Activated T-cell treated with anti-CD3 and anti-CD28 coated beads, Interleukin-2, amount 50 U/mL, for 24 hours (primary cell): ENCODE measurements around the gene HIVEP3.

Experiments
- DNase-seq: peaks from one replicate; pipeline ENCODE4 v3.0.0-alpha.2; 2020
- H3K27ac Mint-ChIP-seq: 2 replicates; pipeline ENCODE4 v1.8.0; 2020; ENCODE audit warnings: mild to moderate bottlenecking, mixed read lengths
- H3K27me3 Mint-ChIP-seq: 2 replicates; pipeline ENCODE4 v1.8.0; 2020; ENCODE audit warnings: mixed read lengths
- H3K36me3 Mint-ChIP-seq: 2 replicates; pipeline ENCODE4 v1.8.0; 2020; ENCODE audit warnings: low read depth, mixed read lengths
- H3K4me1 Mint-ChIP-seq: 2 replicates; pipeline ENCODE4 v1.8.0; 2020; ENCODE audit warnings: low read depth, mixed read lengths
- H3K4me3 Mint-ChIP-seq: 2 replicates; pipeline ENCODE4 v1.8.0; 2020; ENCODE audit warnings: mild to moderate bottlenecking, moderate library complexity, mixed read lengths
- H3K9me3 Mint-ChIP-seq: 2 replicates; pipeline ENCODE4 v1.8.0; 2020; ENCODE audit warnings: mixed read lengths

The HIVEP3 gene

DNA sequence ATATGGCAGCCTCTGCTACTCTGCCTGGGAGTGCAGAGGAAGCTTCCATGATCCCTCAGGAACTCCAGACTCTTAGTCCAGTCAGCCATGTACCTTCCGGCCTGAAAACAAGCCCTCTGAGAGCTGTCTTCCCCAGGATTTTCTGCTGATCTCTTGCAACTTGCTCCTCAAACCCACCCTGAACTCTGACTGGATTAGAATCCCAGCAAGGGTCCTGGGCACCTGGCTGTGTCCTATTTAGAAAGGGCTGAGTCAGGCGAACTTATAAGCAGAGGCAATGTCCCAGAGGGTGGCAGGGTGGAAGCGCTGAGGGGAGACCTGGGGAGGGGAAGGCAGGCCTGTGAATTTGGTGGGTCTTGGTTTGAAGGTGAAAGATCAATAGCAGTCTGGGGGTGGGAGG lies 249.8 kb downstream of the HIVEP3 start:
- Mint-ChIP-seq H3K27me3 (no peaks in the 10 kb centered on the region), H3K9me3 (no peaks in the 10 kb centered on the region), H3K36me3 (no peaks in the 10 kb centered on the region), H3K4me3 (no peak overlapping the region), H3K4me1 (peaks cover 100% of the 10 kb centered on the region), H3K27ac (peak overlapping the region; percentile 31)
- DNase-seq = peak; percentile 26

DNA sequence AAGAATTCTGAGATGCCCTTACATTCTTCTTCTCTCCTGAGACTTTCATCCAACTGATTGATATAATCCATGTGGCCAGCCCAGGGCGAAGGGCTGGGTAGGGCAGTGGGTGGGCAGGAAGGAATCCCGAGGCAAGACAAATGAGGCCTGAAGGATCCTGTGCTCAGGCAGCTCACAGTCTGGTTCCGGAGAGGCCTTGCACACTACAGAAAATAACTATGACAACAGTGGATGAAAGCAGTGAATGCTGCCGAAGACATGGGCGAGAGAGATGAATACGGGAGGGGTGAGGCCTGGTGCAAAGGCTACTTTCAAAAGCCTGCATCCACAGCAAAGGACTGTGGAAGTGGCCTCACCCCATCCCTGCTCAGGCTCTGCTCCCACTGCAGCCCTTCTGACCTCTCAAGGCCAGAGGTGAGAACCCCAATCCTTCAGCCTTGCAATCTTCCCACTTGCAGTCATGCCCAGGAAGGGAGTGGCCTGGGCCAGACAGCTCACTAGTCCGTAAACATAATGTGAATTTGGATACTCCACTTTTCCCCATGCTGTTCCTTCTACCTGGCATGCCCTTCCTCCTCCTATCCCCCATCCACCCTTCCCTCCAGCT lies 250.6 kb downstream of the HIVEP3 start:
- no peaks in the 10 kb centered on the region for H3K27me3 Mint-ChIP-seq
- peak overlapping the region; percentile 51 for H3K27ac Mint-ChIP-seq
- no peaks in the 10 kb centered on the region for H3K9me3 Mint-ChIP-seq
- no peak overlapping the region for H3K4me3 Mint-ChIP-seq
- no peak for DNase-seq
- peaks cover 100% of the 10 kb centered on the region for H3K4me1 Mint-ChIP-seq
- no peaks in the 10 kb centered on the region for H3K36me3 Mint-ChIP-seq

DNA sequence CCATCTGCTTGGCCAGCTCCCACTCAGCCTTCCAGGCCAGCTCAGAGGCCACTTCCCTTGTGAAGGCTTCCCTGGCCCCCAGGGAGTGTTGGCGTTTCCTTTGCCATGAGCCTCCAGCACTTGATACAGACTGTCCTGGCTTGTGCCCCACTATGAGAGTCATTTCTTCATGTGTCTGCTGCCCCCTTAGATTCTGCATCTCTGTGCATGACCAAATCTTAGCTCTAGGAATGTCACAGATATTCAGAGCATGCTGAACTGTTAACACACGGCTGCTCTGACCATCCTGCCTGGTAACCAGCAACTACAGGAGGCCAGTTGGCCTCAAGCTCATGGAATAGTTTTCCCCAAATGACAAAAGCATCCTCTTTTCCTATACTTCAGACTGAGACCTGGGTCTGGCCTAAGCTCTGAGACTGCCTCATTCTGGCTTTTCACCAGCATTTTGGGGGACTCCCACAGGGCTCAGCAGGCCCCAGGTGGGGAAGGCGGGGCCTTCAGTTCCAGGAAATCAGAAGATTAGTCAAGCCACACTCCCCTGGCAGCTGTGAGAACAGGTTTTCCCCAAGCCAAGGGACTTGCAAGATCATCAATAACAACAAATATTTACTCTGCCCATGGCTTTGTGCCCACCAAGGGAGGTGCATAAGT lies 251.6 kb downstream of the HIVEP3 start:
- no peaks in the 10 kb centered on the region for H3K27me3 Mint-ChIP-seq
- no peaks in the 10 kb centered on the region for H3K9me3 Mint-ChIP-seq
- H3K4me3 Mint-ChIP-seq = peak overlapping the region; percentile 19
- DNase-seq = peak; percentile 79
- peaks cover 93% of the 10 kb centered on the region for H3K4me1 Mint-ChIP-seq
- no peaks in the 10 kb centered on the region for H3K36me3 Mint-ChIP-seq
- peak overlapping the region; percentile 91 for H3K27ac Mint-ChIP-seq

DNA sequence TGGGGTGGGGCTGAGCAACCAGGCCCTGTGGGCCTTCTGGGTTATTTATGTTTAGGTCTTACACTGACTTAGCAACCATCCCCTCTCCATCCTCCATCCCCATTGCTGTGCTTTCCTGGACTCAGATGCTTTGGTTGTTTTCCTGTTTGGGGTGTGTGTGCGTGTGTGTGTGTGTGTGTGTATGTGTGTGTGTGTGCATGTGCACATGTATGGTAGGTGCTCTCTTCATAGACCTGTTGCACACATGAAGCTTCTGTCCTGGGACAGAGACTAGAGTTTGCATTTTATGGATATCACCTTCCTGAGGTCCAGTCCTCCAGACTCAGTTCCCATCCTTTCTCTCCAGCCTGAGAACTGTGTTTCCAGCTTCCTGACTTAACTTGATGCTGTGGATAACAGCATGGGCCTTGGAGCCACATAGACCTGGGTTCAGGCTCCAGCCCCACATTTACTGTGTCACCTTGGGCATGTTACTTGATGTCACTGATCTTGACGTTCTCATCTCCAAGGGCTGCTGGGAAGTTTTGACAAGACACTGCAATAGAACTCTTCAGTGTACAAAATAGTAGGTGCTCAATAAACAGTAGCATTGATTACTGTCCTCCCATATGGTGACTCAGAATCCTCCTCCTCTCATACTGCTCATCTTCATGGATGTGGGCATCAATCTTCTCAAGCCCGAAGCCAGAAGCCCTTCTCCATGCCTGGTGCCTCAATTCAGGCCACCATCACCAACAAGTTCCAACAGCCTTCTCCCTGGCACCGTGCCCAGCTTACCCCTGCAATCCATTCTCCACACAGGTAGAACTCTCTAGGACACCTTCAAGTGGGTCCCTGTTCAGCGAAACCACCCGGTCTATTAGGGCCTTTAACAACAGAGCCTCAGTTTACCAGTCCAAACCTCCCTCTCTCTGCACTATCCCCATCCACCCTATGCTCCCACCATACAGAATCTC lies 252.5 kb downstream of the HIVEP3 start:
- Mint-ChIP-seq H3K27me3 (no peaks in the 10 kb centered on the region), H3K9me3 (no peaks in the 10 kb centered on the region), H3K27ac (peak overlapping the region; percentile 91), H3K4me1 (peaks cover 84% of the 10 kb centered on the region), H3K4me3 (no peak overlapping the region), H3K36me3 (peaks cover 5% of the 10 kb centered on the region)
- no peak for DNase-seq

DNA sequence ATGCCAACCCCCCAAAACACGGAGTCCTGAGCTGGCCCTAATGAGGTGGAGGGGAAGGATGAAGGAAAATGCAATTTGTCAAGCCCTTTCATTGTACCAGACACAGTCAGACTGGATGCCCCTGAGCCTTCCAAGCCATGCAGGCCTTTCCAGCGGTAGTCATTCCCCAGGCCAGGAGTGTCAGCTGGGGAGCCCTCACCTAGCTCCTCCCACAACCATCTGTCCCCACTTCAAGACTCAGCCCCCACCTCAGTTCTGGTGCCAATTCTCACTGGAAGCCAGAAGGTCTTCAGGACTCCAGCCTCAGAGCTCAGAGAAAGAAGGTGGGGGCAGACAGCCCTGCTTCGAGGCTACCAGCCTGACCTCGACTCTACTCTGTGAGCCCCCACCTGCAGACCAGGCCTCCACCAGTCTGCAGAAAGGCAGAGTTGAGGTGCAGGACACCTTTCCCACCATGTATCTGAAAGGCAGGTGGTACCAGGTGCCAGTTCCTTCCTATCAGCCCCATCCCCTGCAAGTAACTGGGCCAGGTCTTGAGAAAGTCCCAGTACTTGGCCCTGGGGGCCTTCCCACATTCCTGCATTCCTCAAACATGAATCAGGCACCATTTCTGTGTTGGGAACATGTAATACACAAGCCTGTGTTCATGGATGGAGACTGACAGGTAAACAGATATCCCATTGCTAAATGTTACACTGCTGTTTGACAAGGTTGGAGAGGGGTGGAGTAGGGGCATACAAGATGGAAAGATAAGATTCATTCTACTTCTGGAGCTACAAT lies 253.7 kb downstream of the HIVEP3 start:
- Mint-ChIP-seq H3K9me3 (no peaks in the 10 kb centered on the region), H3K27ac (peak overlapping the region; percentile 40), H3K36me3 (peaks cover 17% of the 10 kb centered on the region)

DNA sequence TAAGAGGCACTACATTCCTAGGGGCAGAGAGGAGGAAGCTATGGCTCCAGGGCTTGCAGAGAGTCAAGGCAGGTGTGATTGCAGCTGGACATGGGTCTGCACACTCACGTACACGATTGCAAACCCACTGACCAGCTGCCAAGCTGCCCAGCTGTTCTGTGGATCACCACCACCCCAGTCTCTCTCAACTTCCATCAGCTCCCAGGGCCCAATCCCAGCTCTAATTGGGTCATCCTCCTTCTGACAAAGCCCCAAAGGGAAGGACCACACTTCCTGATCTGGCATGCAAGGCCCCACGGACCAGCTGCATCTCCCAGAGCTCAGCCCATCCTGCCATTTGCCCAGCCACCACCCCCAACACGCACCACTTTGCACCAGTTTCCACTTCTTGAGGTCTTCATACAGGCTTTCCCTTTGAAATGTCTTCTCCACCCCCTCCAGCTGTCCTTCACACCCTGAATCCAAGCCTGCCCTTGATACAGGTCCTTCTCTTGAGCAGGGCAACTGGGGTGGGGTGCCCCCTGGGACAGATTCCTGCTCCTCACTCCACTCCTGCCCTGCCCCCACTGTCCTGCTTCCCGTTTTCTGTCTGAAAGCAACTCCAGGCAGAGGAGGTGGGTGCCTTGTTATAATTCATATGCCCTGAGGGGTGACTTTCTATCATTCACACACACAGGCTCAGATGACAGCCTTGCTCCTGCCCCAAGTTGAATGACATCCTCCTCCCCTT lies 254.9 kb downstream of the HIVEP3 start:
- peak overlapping the region; percentile 9 for H3K4me3 Mint-ChIP-seq
- DNase-seq = no peak
- H3K4me1 Mint-ChIP-seq = peaks cover 82% of the 10 kb centered on the region

More for the DNA sequence above, 253.7 kb downstream of the HIVEP3 start:
- no peaks in the 10 kb centered on the region for H3K27me3 Mint-ChIP-seq
- H3K4me1 Mint-ChIP-seq = peaks cover 82% of the 10 kb centered on the region
- DNase-seq = no peak
- no peak overlapping the region for H3K4me3 Mint-ChIP-seq

DNA sequence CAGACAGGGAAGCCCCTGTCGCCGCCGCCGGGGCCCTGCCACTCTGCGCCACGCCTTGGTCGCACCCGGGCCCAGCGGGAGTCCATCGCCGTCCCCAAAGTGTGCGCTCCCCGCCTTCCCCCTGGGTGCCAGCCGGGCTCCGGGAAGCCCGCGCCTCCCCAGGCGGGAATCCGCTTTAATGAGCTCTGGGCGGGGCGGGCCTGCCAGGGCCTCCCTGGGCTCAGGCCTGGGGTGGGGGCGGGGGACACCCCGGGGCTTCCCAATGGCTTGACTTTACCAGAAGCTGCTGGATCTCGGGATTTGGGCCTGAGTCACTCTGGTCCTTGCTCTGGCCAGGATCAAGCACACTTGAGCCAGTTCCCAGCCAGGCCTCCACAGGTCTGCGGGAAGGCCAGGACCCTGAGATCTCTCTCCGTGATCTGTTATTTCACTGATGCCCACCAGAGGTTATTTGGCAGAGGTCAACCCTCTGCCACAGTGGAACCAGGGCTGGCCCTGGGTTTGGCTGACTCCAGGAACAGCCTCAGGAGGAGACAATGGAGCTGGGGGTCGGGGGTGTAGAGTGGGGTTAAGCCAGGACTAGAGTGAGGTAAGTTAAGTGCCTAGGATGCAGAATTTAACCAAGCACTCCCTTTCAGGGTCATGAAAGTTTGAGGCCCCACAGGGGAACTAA lies 255.8 kb downstream of the HIVEP3 start:
- Mint-ChIP-seq H3K27me3 (no peaks in the 10 kb centered on the region), H3K36me3 (peaks cover 38% of the 10 kb centered on the region), H3K9me3 (no peaks in the 10 kb centered on the region), H3K4me3 (peak overlapping the region; percentile 69), H3K27ac (peak overlapping the region; percentile 91), H3K4me1 (peaks cover 82% of the 10 kb centered on the region)
- no peak for DNase-seq

More for the DNA sequence above, 254.9 kb downstream of the HIVEP3 start:
- Mint-ChIP-seq H3K27me3 (no peaks in the 10 kb centered on the region), H3K27ac (peak overlapping the region; percentile 91), H3K9me3 (no peaks in the 10 kb centered on the region), H3K36me3 (peaks cover 29% of the 10 kb centered on the region)

DNA sequence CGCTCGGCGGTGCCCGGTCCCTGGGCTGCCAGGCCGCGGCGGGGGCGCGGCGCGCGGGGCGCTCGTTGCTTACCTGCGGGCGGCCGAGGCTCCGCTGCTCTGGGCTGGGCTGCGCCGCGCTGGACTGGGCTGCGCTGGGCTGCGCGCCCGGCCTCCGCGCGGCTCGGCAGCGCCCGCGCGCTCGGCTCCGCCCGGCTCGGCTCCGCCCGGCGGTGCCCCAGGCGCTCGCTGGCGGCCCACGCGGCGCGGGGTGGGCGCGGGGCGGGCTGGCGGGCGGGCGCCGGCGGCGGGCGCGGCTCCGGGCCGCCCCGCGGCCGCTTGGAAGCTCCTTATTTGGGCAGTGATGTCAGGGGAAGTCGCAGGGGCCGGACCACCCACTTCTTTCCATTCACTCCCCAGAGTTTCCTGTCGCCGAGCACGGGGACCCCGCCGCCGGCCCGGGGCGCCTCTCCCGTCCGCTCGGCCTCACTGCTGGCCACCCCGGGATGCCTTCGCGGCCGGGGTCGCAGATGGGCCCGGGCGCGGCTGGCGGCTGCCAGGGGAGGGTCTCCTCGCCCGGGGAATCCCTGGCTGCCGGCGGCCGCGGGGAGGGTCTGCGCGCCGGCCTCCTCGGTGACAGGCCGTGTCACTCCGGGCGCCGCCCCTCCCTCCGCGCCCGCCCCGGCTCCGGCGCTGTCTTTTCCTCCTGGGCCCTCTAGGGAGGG lies 256.5 kb downstream of the HIVEP3 start:
- peaks cover 82% of the 10 kb centered on the region for H3K4me1 Mint-ChIP-seq
- H3K27me3 Mint-ChIP-seq = no peaks in the 10 kb centered on the region
- peak overlapping the region; percentile 69 for H3K4me3 Mint-ChIP-seq
- DNase-seq = peak; percentile 85
- peak overlapping the region; percentile 83 for H3K27ac Mint-ChIP-seq
- H3K36me3 Mint-ChIP-seq = peaks cover 45% of the 10 kb centered on the region
- no peaks in the 10 kb centered on the region for H3K9me3 Mint-ChIP-seq

DNA sequence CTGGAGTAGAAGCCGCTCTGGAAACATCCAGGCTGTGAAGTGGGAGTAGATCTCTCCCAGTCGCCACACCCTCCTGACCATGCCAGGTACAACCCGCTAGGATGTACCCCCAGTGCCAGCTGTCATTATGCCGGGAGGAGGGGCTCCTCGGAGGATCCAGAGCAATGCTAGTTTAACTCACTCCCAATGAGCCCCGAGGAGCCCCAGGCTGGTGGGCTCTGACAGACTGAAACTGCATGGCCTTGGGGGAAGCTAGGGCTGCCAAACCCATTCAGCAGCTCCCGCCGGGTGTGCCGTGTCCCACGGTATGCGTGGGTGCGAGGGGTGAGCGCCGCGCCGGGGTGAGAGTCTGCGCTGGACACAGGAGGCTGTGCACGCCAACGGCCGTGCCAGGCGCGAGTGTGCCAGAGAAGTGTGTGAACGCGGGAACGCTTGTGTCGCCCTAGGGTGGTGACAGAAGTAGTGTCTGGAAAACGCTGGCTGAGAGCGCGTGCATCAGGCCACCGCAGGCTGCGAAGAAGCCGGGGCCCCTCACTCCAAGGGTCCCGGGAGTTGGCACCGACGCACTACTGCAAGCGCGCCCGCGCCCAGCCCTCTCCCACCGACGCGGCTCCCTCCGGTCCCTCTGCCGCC lies 257.2 kb downstream of the HIVEP3 start:
- DNase-seq = no peak
- Mint-ChIP-seq H3K27ac (peak overlapping the region; percentile 87), H3K4me3 (peak overlapping the region; percentile 96), H3K36me3 (peaks cover 52% of the 10 kb centered on the region), H3K27me3 (no peaks in the 10 kb centered on the region), H3K9me3 (no peaks in the 10 kb centered on the region), H3K4me1 (peaks cover 82% of the 10 kb centered on the region)

DNA sequence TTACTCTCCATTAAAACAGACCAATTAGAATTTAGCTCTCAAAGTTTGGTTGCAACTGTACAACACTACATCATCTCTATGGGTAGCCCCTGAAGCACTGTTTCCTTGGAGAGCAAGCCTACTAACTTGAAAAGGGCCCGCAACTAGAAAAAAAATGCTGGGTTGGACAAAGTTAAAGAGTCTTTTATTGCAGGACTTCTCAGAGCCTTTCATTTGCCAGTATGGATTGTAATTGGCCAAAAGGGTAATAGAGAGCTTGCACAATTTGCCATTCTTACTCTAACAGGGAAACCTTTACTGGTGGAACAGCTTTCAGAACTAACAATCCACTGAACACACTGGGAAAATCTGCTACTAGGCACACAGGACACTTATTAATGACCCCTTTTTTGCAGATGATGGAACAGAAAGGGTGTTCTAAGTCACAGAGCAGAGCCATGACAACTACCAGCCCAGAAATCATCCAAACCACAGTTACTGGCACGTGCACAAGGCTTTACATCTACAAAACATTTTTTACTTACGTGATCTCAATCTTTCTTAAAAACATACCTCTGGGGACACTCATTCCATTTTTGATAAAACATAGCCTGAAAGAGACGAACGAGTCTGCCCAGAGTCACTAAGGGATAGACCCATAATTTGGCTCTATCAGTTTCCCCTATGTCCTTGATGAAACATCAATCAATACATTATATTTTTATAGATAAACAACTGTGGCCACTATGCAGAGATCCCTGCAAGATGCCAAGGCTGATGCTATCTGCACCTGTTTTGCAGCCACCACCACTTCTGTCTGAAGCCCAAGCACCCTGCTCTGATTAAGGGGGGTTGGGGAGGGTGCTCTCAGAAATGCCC lies 257.9 kb downstream of the HIVEP3 start:
- Mint-ChIP-seq H3K27me3 (no peaks in the 10 kb centered on the region), H3K4me1 (peaks cover 82% of the 10 kb centered on the region), H3K9me3 (no peaks in the 10 kb centered on the region), H3K27ac (peak overlapping the region; percentile 87), H3K4me3 (peak overlapping the region; percentile 96), H3K36me3 (peaks cover 59% of the 10 kb centered on the region)
- no peak for DNase-seq

DNA sequence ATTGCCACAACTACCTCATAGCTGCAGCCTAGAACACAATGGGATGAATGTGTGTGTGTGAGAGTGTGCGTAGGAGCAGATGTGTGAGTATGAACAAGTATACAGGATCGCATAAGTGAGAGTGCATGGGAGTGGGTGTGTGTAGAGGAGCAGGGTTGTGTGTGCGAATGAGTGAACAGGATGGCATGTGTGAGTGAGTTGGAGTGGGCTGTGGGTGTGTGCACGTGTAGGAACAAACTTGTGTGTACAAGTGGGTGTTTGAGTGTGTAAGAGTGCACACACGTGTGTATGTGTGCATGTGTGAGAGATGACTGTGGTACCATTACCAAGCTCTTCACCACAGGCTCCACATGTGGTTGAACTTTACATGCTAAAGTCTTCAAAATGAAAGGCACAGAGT lies 258.8 kb downstream of the HIVEP3 start:
- Mint-ChIP-seq H3K9me3 (no peaks in the 10 kb centered on the region), H3K4me1 (peaks cover 79% of the 10 kb centered on the region), H3K27ac (peak overlapping the region; percentile 87), H3K4me3 (peak overlapping the region; percentile 96), H3K36me3 (peaks cover 66% of the 10 kb centered on the region), H3K27me3 (no peaks in the 10 kb centered on the region)
- DNase-seq = peak; percentile 34

DNA sequence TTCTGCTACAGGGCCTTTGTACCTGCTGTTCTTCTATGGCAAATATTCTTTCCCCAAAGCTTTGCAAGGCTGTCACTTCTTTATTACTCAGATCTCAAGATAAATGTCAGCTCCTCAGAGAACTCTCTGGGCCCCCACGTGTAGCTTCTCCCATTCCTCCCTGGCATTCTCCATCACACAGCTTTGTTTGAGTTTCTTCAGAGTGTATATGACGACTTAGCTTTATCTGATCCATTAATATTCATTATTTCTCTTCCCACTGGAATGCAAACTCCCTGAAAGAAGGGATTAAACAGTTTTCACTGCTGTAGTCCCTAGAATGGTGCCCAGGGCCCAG lies 259.6 kb downstream of the HIVEP3 start:
- peak; percentile 3 for DNase-seq
- peaks cover 73% of the 10 kb centered on the region for H3K36me3 Mint-ChIP-seq
- no peaks in the 10 kb centered on the region for H3K27me3 Mint-ChIP-seq
- H3K4me1 Mint-ChIP-seq = peaks cover 79% of the 10 kb centered on the region
- H3K9me3 Mint-ChIP-seq = no peaks in the 10 kb centered on the region
- peak overlapping the region; percentile 96 for H3K4me3 Mint-ChIP-seq
- peak overlapping the region; percentile 87 for H3K27ac Mint-ChIP-seq
